Fibroblast of lung (primary cell): ENCODE measurements around the gene DDX23.

Experiments
- CTCF ChIP-seq, 2 donors: IDR thresholded peaks in 1 of 2; conservative IDR thresholded peaks in 1 of 2; 1 replicate in 1 of 2; 2 replicates in 1 of 2; pipeline ENCODE4 v1.5.1; 2011 to 2012; ENCODE audit warnings: low read length in 2 of 2, control low read depth in 1 of 2, inconsistent platforms in 1 of 2, low read depth in 1 of 2, mild to moderate bottlenecking in 1 of 2
- EZH2 ChIP-seq: IDR thresholded peaks from 2 replicates; pipeline ENCODE4 v1.5.1; 2012; ENCODE audit warnings: low read length, control low read depth, mild to moderate bottlenecking; ENCODE audit errors: missing control alignments

- TF ChIP-seq CTCF (conservative IDR thresholded peaks at IDR 0.05 in 1 of 2, IDR thresholded peaks at IDR 0.05 in 1 of 2; ENCODE audit: low read depth in 1 of 2, low read length in 2 of 2) (no peak), EZH2 (no peak)
Observed at GRCh38 chr12:48782457-48783395, 69.2 kb downstream of the DDX23 start.
